SK-N-SH (cell line): ENCODE results near the gene LRP1-AS.

Experiments
- CHD2 ChIP-seq: fragments of 150-350 bp; IDR thresholded peaks from 2 replicates; pipeline ENCODE4 v1.6.1; 2018; ENCODE audit warnings: low read length; ENCODE audit not compliant: partially characterized antibody
- EP300 ChIP-seq, 2 experiments: IDR thresholded peaks; 2 replicates each; pipeline versions ENCODE4 v1.4.0 to v1.6.1; 2012; ENCODE audit warnings: borderline replicate concordance in 1 of 2, low read depth in 1 of 2, low read length in 1 of 2
- FOXJ3 ChIP-seq: sonication (generic); formaldehyde crosslinking; IDR thresholded peaks from 2 replicates; pipeline ENCODE4 v1.5.1; 2020; ENCODE audit warnings: mild to moderate bottlenecking, missing genetic modification reagents
- GABPA ChIP-seq: IDR thresholded peaks from 2 replicates; pipeline ENCODE4 v1.4.0; 2012; ENCODE audit warnings: low read depth, mild to moderate bottlenecking
- MXI1 ChIP-seq: IDR thresholded peaks from 2 replicates; pipeline ENCODE4 v1.6.1; 2012; ENCODE audit warnings: mild to moderate bottlenecking, low read depth, low read length, improper control_type of control experiment
- POLR2AphosphoS5 ChIP-seq: IDR thresholded peaks from 2 replicates; pipeline ENCODE4 v1.6.1; 2012; ENCODE audit warnings: low read depth, low read length
- RAD21 ChIP-seq: IDR thresholded peaks from 2 replicates; pipeline ENCODE4 v1.6.1; 2012; ENCODE audit warnings: mild to moderate bottlenecking, low read length
- RFX5 ChIP-seq: IDR thresholded peaks from 2 replicates; pipeline ENCODE4 v1.6.1; 2012; ENCODE audit warnings: mild to moderate bottlenecking, improper control_type of control experiment, low read length
- SIN3A ChIP-seq: IDR thresholded peaks from 2 replicates; pipeline ENCODE4 v1.6.1; 2012; ENCODE audit warnings: low read depth, mild to moderate bottlenecking, low read length, moderate library complexity, borderline replicate concordance
- TF ChIP-seq, protein P1 (sequence below): IDR thresholded peaks from 2 replicates; pipeline ENCODE4 v1.4.0; 2012; ENCODE audit warnings: low read depth
- TF ChIP-seq, protein P2 (sequence below): fragments of 200-600 bp; sonication (generic); IDR thresholded peaks from 2 replicates; pipeline ENCODE4 v1.6.1; 2017; ENCODE audit warnings: antibody characterized with exemption, mild to moderate bottlenecking, moderate library complexity
- TF ChIP-seq, protein P3 (sequence below): IDR thresholded peaks from 2 replicates; pipeline ENCODE4; 2012
- TF ChIP-seq, protein P4 (sequence below): IDR thresholded peaks from 2 replicates; pipeline ENCODE4 v1.6.1; 2012; ENCODE audit warnings: mild to moderate bottlenecking, low read depth, low read length, moderate library complexity
- TF ChIP-seq, protein P5 (sequence below): IDR thresholded peaks from 2 replicates; pipeline ENCODE4 v1.4.0; 2012; ENCODE audit warnings: low read depth, borderline replicate concordance

DNA sequence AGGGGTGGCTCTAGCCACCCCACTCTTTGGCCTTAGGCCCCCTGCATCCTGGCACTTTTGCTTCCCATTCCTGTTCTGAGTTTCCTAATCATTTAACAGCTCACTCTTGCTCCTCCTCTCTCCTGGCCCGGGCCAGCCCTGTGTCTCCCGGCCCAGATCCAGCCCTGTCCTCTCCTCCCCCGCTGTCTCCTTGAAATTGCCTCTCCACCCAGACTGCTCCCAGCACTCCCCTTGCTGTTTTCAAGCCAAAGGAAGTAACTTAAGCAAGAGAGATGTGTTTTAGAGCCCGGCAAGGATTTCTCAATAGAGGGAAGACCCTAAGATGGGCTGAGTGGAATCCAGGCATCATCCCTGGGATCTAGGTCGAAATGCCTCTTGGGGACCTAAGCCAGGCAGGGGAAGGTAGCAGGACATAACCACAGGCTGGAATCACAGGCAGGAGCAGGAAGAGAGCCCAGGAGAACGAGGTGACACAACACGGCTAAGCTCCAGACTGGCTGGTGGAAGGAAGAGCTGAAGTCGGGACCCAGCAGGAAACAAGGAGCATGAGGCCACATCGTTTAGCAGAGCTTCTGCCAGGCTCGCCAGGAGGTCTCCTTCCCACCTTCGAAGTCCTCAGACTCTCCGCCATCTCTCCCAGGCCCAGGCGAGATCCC is 2.0 kb upstream of the LRP1-AS start:
- TF ChIP-seq, protein P1, sequence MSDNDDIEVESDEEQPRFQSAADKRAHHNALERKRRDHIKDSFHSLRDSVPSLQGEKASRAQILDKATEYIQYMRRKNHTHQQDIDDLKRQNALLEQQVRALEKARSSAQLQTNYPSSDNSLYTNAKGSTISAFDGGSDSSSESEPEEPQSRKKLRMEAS: no peak
- TF ChIP-seq RFX5 (no peak), FOXJ3 (no peak), POLR2AphosphoS5 (no peak), CHD2 (no peak), RAD21 (no peak), SIN3A (no peak), MXI1 (no peak), EP300 (IDR thresholded peaks at IDR 0.05; ENCODE audit: borderline replicate concordance in 1 of 2, low read depth in 1 of 2, low read length in 1 of 2) (no peak), GABPA (no peak)
- TF ChIP-seq, protein P2, sequence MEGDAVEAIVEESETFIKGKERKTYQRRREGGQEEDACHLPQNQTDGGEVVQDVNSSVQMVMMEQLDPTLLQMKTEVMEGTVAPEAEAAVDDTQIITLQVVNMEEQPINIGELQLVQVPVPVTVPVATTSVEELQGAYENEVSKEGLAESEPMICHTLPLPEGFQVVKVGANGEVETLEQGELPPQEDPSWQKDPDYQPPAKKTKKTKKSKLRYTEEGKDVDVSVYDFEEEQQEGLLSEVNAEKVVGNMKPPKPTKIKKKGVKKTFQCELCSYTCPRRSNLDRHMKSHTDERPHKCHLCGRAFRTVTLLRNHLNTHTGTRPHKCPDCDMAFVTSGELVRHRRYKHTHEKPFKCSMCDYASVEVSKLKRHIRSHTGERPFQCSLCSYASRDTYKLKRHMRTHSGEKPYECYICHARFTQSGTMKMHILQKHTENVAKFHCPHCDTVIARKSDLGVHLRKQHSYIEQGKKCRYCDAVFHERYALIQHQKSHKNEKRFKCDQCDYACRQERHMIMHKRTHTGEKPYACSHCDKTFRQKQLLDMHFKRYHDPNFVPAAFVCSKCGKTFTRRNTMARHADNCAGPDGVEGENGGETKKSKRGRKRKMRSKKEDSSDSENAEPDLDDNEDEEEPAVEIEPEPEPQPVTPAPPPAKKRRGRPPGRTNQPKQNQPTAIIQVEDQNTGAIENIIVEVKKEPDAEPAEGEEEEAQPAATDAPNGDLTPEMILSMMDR: no peak
- TF ChIP-seq, protein P3, sequence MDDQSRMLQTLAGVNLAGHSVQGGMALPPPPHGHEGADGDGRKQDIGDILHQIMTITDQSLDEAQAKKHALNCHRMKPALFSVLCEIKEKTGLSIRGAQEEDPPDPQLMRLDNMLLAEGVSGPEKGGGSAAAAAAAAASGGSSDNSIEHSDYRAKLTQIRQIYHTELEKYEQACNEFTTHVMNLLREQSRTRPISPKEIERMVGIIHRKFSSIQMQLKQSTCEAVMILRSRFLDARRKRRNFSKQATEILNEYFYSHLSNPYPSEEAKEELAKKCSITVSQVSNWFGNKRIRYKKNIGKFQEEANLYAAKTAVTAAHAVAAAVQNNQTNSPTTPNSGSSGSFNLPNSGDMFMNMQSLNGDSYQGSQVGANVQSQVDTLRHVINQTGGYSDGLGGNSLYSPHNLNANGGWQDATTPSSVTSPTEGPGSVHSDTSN: no peak
- TF ChIP-seq, protein P4, sequence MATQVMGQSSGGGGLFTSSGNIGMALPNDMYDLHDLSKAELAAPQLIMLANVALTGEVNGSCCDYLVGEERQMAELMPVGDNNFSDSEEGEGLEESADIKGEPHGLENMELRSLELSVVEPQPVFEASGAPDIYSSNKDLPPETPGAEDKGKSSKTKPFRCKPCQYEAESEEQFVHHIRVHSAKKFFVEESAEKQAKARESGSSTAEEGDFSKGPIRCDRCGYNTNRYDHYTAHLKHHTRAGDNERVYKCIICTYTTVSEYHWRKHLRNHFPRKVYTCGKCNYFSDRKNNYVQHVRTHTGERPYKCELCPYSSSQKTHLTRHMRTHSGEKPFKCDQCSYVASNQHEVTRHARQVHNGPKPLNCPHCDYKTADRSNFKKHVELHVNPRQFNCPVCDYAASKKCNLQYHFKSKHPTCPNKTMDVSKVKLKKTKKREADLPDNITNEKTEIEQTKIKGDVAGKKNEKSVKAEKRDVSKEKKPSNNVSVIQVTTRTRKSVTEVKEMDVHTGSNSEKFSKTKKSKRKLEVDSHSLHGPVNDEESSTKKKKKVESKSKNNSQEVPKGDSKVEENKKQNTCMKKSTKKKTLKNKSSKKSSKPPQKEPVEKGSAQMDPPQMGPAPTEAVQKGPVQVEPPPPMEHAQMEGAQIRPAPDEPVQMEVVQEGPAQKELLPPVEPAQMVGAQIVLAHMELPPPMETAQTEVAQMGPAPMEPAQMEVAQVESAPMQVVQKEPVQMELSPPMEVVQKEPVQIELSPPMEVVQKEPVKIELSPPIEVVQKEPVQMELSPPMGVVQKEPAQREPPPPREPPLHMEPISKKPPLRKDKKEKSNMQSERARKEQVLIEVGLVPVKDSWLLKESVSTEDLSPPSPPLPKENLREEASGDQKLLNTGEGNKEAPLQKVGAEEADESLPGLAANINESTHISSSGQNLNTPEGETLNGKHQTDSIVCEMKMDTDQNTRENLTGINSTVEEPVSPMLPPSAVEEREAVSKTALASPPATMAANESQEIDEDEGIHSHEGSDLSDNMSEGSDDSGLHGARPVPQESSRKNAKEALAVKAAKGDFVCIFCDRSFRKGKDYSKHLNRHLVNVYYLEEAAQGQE: no peak
- TF ChIP-seq, protein P5, sequence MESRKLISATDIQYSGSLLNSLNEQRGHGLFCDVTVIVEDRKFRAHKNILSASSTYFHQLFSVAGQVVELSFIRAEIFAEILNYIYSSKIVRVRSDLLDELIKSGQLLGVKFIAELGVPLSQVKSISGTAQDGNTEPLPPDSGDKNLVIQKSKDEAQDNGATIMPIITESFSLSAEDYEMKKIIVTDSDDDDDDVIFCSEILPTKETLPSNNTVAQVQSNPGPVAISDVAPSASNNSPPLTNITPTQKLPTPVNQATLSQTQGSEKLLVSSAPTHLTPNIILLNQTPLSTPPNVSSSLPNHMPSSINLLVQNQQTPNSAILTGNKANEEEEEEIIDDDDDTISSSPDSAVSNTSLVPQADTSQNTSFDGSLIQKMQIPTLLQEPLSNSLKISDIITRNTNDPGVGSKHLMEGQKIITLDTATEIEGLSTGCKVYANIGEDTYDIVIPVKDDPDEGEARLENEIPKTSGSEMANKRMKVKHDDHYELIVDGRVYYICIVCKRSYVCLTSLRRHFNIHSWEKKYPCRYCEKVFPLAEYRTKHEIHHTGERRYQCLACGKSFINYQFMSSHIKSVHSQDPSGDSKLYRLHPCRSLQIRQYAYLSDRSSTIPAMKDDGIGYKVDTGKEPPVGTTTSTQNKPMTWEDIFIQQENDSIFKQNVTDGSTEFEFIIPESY: no peak
